H9 (cell line): ENCODE results near the gene NRG2. TPM values are rescaled to one million over a fixed set of nuclear protein-coding genes. Genes with fewer than 3 reads are reported as not detected.

ENCODE experiments used
- DNase-seq: peaks from one replicate; pipeline ENCODE4 v3.0.0-alpha.2; 2017
- H2AFZ ChIP-seq: one replicate; pipeline ENCODE4 v1.6.1; 2013; ENCODE audit warnings: mild to moderate bottlenecking, low read length, control low read depth, moderate library complexity
- H2AK5ac ChIP-seq: 2 replicates; pipeline ENCODE4 v1.6.1; 2013; ENCODE audit warnings: low read length, control low read depth, mixed read lengths; ENCODE audit not compliant: insufficient read length
- H2BK120ac ChIP-seq: one replicate; pipeline ENCODE4 v1.6.1; 2013; ENCODE audit warnings: low read depth, mild to moderate bottlenecking, low read length, control low read depth, inconsistent platforms; ENCODE audit not compliant: poor library complexity, severe bottlenecking
- H2BK12ac ChIP-seq: 2 replicates; pipeline ENCODE4 v1.6.1; 2013; ENCODE audit warnings: low read length, control low read depth, mixed read lengths, low read depth; ENCODE audit not compliant: insufficient read length
- H2BK15ac ChIP-seq: 2 replicates; pipeline ENCODE4 v1.6.1; 2013; ENCODE audit warnings: low read depth, low read length, control low read depth
- H2BK20ac ChIP-seq: one replicate; pipeline ENCODE4 v1.6.1; 2013; ENCODE audit warnings: low read depth, mild to moderate bottlenecking, low read length, control low read depth, inconsistent platforms; ENCODE audit not compliant: poor library complexity, severe bottlenecking
- H2BK5ac ChIP-seq: 2 replicates; pipeline ENCODE4 v1.6.1; 2013; ENCODE audit warnings: low read length, control low read depth, mixed read lengths; ENCODE audit not compliant: insufficient read length
- H3K14ac ChIP-seq: 2 replicates; pipeline ENCODE4 v1.6.1; 2013; ENCODE audit warnings: low read length, control low read depth; ENCODE audit not compliant: insufficient read depth
- H3K18ac ChIP-seq: 2 replicates; pipeline ENCODE4 v1.6.1; 2013; ENCODE audit warnings: low read depth, mild to moderate bottlenecking, mixed read lengths, low read length, control low read depth; ENCODE audit not compliant: insufficient read length
- H3K23ac ChIP-seq: 2 replicates; pipeline ENCODE4 v1.6.1; 2013; ENCODE audit warnings: low read length, control low read depth, mixed read lengths, low read depth; ENCODE audit not compliant: insufficient read length
- H3K23me2 ChIP-seq: 2 replicates; pipeline ENCODE4 v1.6.1; 2013; ENCODE audit warnings: low read depth, mild to moderate bottlenecking, mixed read lengths, low read length, control low read depth; ENCODE audit not compliant: insufficient read length, poor library complexity, severe bottlenecking
- H3K27ac ChIP-seq: 2 replicates; pipeline ENCODE4 v1.5.1; 2013; ENCODE audit warnings: low read length, control low read depth, mixed read lengths, low read depth; ENCODE audit not compliant: insufficient read length
- H3K27me3 ChIP-seq: 2 replicates; pipeline ENCODE4 v1.6.1; 2013; ENCODE audit warnings: low read length, control low read depth, inconsistent platforms; ENCODE audit not compliant: insufficient read depth
- H3K4ac ChIP-seq: 2 replicates; pipeline ENCODE4 v1.6.1; 2013; ENCODE audit warnings: low read depth, mild to moderate bottlenecking, control low read depth, inconsistent platforms, low read length, moderate library complexity
- H3K4me1 ChIP-seq: 2 replicates; pipeline ENCODE4 v1.6.1; 2013; ENCODE audit warnings: low read length, control low read depth, inconsistent platforms; ENCODE audit not compliant: insufficient read depth
- H3K4me2 ChIP-seq: 2 replicates; pipeline ENCODE4 v1.6.1; 2013; ENCODE audit warnings: low read length, control low read depth, mixed read lengths; ENCODE audit not compliant: insufficient read length, insufficient read depth
- H3K56ac ChIP-seq: 2 replicates; pipeline ENCODE4 v1.6.1; 2013; ENCODE audit warnings: low read depth, mild to moderate bottlenecking, mixed read lengths, low read length, control low read depth; ENCODE audit not compliant: insufficient read length
- H3K79me1 ChIP-seq: 2 replicates; pipeline ENCODE4 v1.6.1; 2013; ENCODE audit warnings: low read depth, mild to moderate bottlenecking, moderate library complexity, low read length, control low read depth, inconsistent platforms; ENCODE audit not compliant: insufficient read depth, poor library complexity, severe bottlenecking
- H3K79me2 ChIP-seq: 2 replicates; pipeline ENCODE4 v1.6.1; 2013; ENCODE audit warnings: low read length, control low read depth, inconsistent platforms; ENCODE audit not compliant: insufficient read depth
- H3K9ac ChIP-seq: 2 replicates; pipeline ENCODE4 v1.6.1; 2013; ENCODE audit warnings: low read length, control low read depth, mixed read lengths; ENCODE audit not compliant: insufficient read length; ENCODE audit errors: extremely low read depth
- H3K9me3 ChIP-seq: one replicate; pipeline ENCODE4 v1.6.1; 2013; ENCODE audit warnings: low read depth, low read length, inconsistent platforms; ENCODE audit not compliant: control insufficient read depth
- H3T11ph ChIP-seq: one replicate; pipeline ENCODE4 v1.6.1; 2013; ENCODE audit warnings: mild to moderate bottlenecking, low read length, control low read depth, inconsistent platforms
- H4K20me1 ChIP-seq: one replicate; pipeline ENCODE4 v1.6.1; 2013; ENCODE audit not compliant: control insufficient read depth, insufficient read length, insufficient read depth
- H4K5ac ChIP-seq: 2 replicates; pipeline ENCODE4 v1.6.1; 2013; ENCODE audit warnings: low read depth, mild to moderate bottlenecking, mixed read lengths, low read length, control low read depth; ENCODE audit not compliant: insufficient read length
- H4K8ac ChIP-seq: replicated peaks from 2 replicates; pipeline ENCODE4 v1.6.1; 2013; ENCODE audit warnings: low read length, control low read depth, mixed read lengths, low read depth; ENCODE audit not compliant: insufficient read length
- H4K91ac ChIP-seq: 2 replicates; pipeline ENCODE4 v1.6.1; 2013; ENCODE audit warnings: low read depth, mild to moderate bottlenecking, moderate library complexity, mixed read lengths, low read length, control low read depth; ENCODE audit not compliant: insufficient read length
- H3K27ac Mint-ChIP-seq, 3 experiments: 2 replicates in 2 of 3; 3 replicates in 1 of 3; pipeline ENCODE4 v1.8.0; 2020 to 2021; ENCODE audit warnings: mixed read lengths in 3 of 3, mild to moderate bottlenecking in 1 of 3, moderate library complexity in 1 of 3
- H3K27me3 Mint-ChIP-seq: 2 replicates; pipeline ENCODE4 v1.8.0; 2021; ENCODE audit warnings: low read depth, mild to moderate bottlenecking, moderate library complexity, mixed read lengths
- H3K36me3 Mint-ChIP-seq, 3 experiments: 2 replicates in 2 of 3; 3 replicates in 1 of 3; pipeline ENCODE4 v1.8.0; 2020 to 2021; ENCODE audit warnings: low read depth in 3 of 3, mixed read lengths in 3 of 3; ENCODE audit not compliant: insufficient read depth in 1 of 3
- H3K4me1 Mint-ChIP-seq, 2 experiments: 2 replicates each; pipeline ENCODE4 v1.8.0; 2020; ENCODE audit warnings: mixed read lengths in 2 of 2
- H3K4me3 Mint-ChIP-seq, 2 experiments: 2 replicates in 1 of 2; 3 replicates in 1 of 2; pipeline ENCODE4 v1.8.0; 2020 to 2021; ENCODE audit warnings: mild to moderate bottlenecking in 2 of 2, mixed read lengths in 2 of 2, moderate library complexity in 1 of 2
- H3K9me3 Mint-ChIP-seq, 2 experiments: 2 replicates in 1 of 2; 3 replicates in 1 of 2; pipeline ENCODE4 v1.8.0; 2020; ENCODE audit warnings: mild to moderate bottlenecking in 2 of 2, mixed read lengths in 2 of 2, moderate library complexity in 1 of 2
- WGBS: extraction: QIAGEN DNeasy Blood & Tissue Kit; methylation state at CpG from one replicate; pipeline ENCODE4 v1.1.7; 2013; ENCODE audit warnings: missing lambda C conversion rate, low lambda C conversion rate, mixed read lengths; ENCODE audit not compliant: insufficient read length; ENCODE audit errors: extremely low coverage; 5-methylcytosine and 5-hydroxymethylcytosine counted together
- total RNA-seq: library from RNA; stranded (reverse); gene quantifications from 2 replicates; pipeline ENCODE4 v1.2.1, GENCODE V29; 2021
- TF ChIP-seq, protein P1 (sequence below): fragments of 200-600 bp; sonication (generic); conservative IDR thresholded peaks from 3 replicates; pipeline ENCODE4 v1.8.0; 2021; ENCODE audit warnings: antibody characterized with exemption, mild to moderate bottlenecking

The NRG2 gene
- total RNA-seq, 1 experiment from 2014 or later = not detected

DNA sequence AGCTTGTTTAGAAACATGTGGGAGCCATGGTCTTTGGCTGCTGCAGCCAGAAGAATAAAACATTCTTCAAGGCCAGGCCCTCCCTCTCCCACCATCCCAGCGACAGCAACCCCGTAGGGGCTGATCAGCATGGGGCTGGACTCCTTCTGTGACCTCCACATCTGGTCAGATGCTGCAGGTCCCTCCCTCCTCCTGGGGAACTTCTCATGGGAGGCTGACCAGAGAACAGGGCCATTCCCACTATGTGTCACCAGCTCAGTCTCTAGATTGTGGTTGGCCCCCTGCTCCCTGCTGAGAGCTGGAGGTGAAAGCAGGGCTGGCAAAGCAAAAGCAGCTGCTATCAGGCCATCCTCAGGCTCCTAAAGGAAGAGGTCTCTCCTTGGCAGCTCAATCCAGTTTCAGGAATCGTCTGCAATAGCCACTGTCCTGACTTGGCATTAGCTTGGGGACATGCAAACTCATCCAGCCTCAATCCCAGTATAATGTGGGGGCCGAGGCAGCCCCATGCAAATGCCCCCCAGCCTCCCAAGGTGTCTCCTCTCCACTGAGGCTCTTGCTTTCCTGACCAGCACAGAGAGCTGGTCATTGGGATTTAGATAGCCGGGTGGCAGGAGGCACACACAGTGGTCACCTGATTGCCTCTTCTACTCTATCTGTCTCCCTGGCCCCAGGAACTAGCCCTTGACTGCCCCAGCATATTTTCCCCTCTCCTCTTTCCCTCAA, 81.5 kb downstream of the NRG2 start:
- H3K23me2 ChIP-seq = no peaks in the 10 kb centered on the region
- H2BK12ac ChIP-seq = no peak overlapping the region
- TF ChIP-seq, protein P1, sequence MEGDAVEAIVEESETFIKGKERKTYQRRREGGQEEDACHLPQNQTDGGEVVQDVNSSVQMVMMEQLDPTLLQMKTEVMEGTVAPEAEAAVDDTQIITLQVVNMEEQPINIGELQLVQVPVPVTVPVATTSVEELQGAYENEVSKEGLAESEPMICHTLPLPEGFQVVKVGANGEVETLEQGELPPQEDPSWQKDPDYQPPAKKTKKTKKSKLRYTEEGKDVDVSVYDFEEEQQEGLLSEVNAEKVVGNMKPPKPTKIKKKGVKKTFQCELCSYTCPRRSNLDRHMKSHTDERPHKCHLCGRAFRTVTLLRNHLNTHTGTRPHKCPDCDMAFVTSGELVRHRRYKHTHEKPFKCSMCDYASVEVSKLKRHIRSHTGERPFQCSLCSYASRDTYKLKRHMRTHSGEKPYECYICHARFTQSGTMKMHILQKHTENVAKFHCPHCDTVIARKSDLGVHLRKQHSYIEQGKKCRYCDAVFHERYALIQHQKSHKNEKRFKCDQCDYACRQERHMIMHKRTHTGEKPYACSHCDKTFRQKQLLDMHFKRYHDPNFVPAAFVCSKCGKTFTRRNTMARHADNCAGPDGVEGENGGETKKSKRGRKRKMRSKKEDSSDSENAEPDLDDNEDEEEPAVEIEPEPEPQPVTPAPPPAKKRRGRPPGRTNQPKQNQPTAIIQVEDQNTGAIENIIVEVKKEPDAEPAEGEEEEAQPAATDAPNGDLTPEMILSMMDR = no peak
- H3K9me3 Mint-ChIP-seq = no peaks in the 10 kb centered on the region
- no peaks in the 10 kb centered on the region for H4K20me1 ChIP-seq
- H2BK120ac ChIP-seq = no peak overlapping the region
- H3K4me1 Mint-ChIP-seq = no peaks in the 10 kb centered on the region
- no peak overlapping the region for H4K8ac ChIP-seq
- peak; percentile 18 for DNase-seq
- H3K56ac ChIP-seq = no peak overlapping the region
- no peak overlapping the region for H4K91ac ChIP-seq
- H3K4me2 ChIP-seq = no peak overlapping the region
- H3K79me1 ChIP-seq = no peaks in the 10 kb centered on the region
- no CpG with 5 or more reads among the region's 5 CpGs for WGBS
- no peak overlapping the region for H3K27ac ChIP-seq
- no peak overlapping the region for H3T11ph ChIP-seq
- H3K27ac Mint-ChIP-seq = no peak overlapping the region
- no peak overlapping the region for H3K4ac ChIP-seq
- H3K27me3 ChIP-seq = no peaks in the 10 kb centered on the region
- H3K79me2 ChIP-seq = no peaks in the 10 kb centered on the region
- H3K27me3 Mint-ChIP-seq = peaks cover 49% of the 10 kb centered on the region
- no peaks in the 10 kb centered on the region for H3K4me1 ChIP-seq
- no peak overlapping the region for H3K9ac ChIP-seq
- H2AFZ ChIP-seq = no peak overlapping the region
- no peak overlapping the region for H3K23ac ChIP-seq
- H3K14ac ChIP-seq = no peak overlapping the region
- no peak overlapping the region for H3K4me3 Mint-ChIP-seq
- H2AK5ac ChIP-seq = no peak overlapping the region
- H2BK5ac ChIP-seq = no peak overlapping the region
- no peak overlapping the region for H4K5ac ChIP-seq
- H2BK20ac ChIP-seq = no peak overlapping the region
- no peaks in the 10 kb centered on the region for H3K9me3 ChIP-seq
- H2BK15ac ChIP-seq = no peak overlapping the region
- no peak overlapping the region for H3K18ac ChIP-seq
- H3K36me3 Mint-ChIP-seq = no peaks in the 10 kb centered on the region
